Measurements from ENCODE around the gene DCC.

DNA sequence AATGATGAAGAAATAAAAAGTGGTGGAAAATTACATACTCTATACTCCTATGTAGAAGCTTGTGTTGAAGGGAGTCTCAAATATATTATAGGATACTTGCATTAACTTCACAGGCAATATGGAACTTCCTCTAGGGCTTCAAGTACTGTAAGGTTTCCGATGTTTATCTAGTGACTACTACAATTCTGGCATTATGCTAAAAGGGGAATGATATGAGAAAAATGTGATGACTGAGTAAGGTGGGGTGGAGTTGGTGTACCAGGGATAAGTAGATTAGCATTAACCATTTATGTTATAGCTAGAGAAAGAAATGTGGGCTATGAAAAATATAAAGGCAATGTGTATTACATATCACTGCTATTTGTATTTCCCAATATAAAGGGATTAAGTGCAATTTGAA lies 229.5 kb downstream of the DCC start:
- TF ChIP-seq CTCF (IDR thresholded peaks at IDR 0.05) (no peak), REST (IDR thresholded peaks at IDR 0.05; ENCODE audit: low read depth, low read length) (no peak), YY1 (IDR thresholded peaks at IDR 0.05; ENCODE audit: low read depth) (no peak), JUND (IDR thresholded peaks at IDR 0.05) (no peak), SMC3 (IDR thresholded peaks at IDR 0.05; ENCODE audit: low read depth, low read length) (no peak), USF2 (IDR thresholded peaks at IDR 0.05; ENCODE audit: borderline replicate concordance, low read depth, low read length) (no peak), POLR2AphosphoS5 (IDR thresholded peaks at IDR 0.05; ENCODE audit: low read depth, low read length) (no peak), IRF3 (IDR thresholded peaks at IDR 0.05; ENCODE audit: low read depth, low read length) (no peak), EP300 (IDR thresholded peaks at IDR 0.05; ENCODE audit: borderline replicate concordance in 1 of 2, low read depth in 1 of 2, low read length in 1 of 2) (no peak)
- TF ChIP-seq, protein P1, sequence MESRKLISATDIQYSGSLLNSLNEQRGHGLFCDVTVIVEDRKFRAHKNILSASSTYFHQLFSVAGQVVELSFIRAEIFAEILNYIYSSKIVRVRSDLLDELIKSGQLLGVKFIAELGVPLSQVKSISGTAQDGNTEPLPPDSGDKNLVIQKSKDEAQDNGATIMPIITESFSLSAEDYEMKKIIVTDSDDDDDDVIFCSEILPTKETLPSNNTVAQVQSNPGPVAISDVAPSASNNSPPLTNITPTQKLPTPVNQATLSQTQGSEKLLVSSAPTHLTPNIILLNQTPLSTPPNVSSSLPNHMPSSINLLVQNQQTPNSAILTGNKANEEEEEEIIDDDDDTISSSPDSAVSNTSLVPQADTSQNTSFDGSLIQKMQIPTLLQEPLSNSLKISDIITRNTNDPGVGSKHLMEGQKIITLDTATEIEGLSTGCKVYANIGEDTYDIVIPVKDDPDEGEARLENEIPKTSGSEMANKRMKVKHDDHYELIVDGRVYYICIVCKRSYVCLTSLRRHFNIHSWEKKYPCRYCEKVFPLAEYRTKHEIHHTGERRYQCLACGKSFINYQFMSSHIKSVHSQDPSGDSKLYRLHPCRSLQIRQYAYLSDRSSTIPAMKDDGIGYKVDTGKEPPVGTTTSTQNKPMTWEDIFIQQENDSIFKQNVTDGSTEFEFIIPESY (IDR thresholded peaks at IDR 0.05; ENCODE audit: borderline replicate concordance, low read depth): no peak
